Endothelial cell of umbilical vein (primary cell): ENCODE measurements around the gene ZNF529.

Experiments used
- EZH2 ChIP-seq: IDR thresholded peaks from 2 replicates; pipeline ENCODE4 v1.6.1; 2012; ENCODE audit warnings: borderline replicate concordance, low read depth, mild to moderate bottlenecking, moderate library complexity, low read length, inconsistent platforms; ENCODE audit not compliant: severe bottlenecking
- FOS ChIP-seq: IDR thresholded peaks from 2 replicates; pipeline ENCODE4 v1.6.1; 2011; ENCODE audit warnings: mild to moderate bottlenecking, low read length, moderate library complexity, borderline replicate concordance; ENCODE audit not compliant: insufficient read depth
- GATA2 ChIP-seq: IDR thresholded peaks from 2 replicates; pipeline ENCODE4 v1.7.0; 2011; ENCODE audit warnings: low read depth, mild to moderate bottlenecking, moderate library complexity, mixed read lengths, low read length; ENCODE audit not compliant: insufficient read length, insufficient read depth
- JUN ChIP-seq: IDR thresholded peaks from 2 replicates; pipeline ENCODE4 v1.6.1; 2011; ENCODE audit warnings: borderline replicate concordance, low read depth; ENCODE audit not compliant: insufficient read length, insufficient read depth
- POLR2A ChIP-seq: IDR thresholded peaks from 2 replicates; pipeline ENCODE4 v1.6.1; 2012; ENCODE audit warnings: low read depth, mild to moderate bottlenecking, control low read depth, low read length
- POLR2AphosphoS5 ChIP-seq: IDR thresholded peaks from 2 replicates; pipeline ENCODE4 v1.6.1; 2012; ENCODE audit warnings: low read depth, mild to moderate bottlenecking, control low read depth, low read length, moderate library complexity; ENCODE audit not compliant: insufficient read depth
- TF ChIP-seq, protein P1 (sequence below), 2 donors: IDR thresholded peaks; 1 replicate in 1 of 2; 2 replicates in 1 of 2; pipeline ENCODE4 v1.5.1; 2011; ENCODE audit warnings: low read length in 2 of 2, mild to moderate bottlenecking in 2 of 2, moderate library complexity in 2 of 2, control low read depth in 1 of 2, inconsistent platforms in 1 of 2, low read depth in 1 of 2; ENCODE audit not compliant: insufficient read depth in 1 of 2; ENCODE audit errors: extremely low read depth in 1 of 2
- TF ChIP-seq, protein P2 (sequence below): IDR thresholded peaks from 2 replicates; pipeline ENCODE4 v1.6.1; 2011; ENCODE audit not compliant: insufficient read depth, insufficient read length

DNA sequence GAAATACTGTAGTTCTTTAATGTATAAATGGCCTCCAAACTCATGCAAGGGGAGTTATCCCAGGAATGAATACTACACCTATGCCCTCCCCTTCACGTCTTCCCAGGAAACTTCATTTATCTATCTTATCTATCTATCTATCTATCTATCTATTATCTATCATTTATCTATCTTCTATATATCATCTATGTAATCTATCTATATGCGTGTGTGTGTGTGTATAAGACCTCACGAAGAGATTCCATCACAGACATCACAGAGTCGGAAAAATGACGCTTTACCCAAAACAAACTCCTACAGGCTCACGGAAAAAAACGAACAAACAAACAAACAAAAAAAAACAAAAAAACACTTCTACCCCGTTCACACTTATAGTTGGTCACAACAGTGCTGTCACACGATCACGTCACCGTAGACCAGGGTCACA, 486 bp downstream of the ZNF529 start:
- TF ChIP-seq EZH2 (no peak), POLR2A (no peak), FOS (no peak), POLR2AphosphoS5 (no peak), JUN (no peak), GATA2 (no peak)
- TF ChIP-seq, protein P1, sequence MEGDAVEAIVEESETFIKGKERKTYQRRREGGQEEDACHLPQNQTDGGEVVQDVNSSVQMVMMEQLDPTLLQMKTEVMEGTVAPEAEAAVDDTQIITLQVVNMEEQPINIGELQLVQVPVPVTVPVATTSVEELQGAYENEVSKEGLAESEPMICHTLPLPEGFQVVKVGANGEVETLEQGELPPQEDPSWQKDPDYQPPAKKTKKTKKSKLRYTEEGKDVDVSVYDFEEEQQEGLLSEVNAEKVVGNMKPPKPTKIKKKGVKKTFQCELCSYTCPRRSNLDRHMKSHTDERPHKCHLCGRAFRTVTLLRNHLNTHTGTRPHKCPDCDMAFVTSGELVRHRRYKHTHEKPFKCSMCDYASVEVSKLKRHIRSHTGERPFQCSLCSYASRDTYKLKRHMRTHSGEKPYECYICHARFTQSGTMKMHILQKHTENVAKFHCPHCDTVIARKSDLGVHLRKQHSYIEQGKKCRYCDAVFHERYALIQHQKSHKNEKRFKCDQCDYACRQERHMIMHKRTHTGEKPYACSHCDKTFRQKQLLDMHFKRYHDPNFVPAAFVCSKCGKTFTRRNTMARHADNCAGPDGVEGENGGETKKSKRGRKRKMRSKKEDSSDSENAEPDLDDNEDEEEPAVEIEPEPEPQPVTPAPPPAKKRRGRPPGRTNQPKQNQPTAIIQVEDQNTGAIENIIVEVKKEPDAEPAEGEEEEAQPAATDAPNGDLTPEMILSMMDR (IDR thresholded peaks at IDR 0.05; ENCODE audit: extremely low read depth in 1 of 2, insufficient read depth in 1 of 2, low read depth in 1 of 2, low read length in 2 of 2): no peak
- TF ChIP-seq, protein P2, sequence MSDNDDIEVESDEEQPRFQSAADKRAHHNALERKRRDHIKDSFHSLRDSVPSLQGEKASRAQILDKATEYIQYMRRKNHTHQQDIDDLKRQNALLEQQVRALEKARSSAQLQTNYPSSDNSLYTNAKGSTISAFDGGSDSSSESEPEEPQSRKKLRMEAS: no peak
